ENCODE results near the gene KASH5.
"Not testable (repeated sequence)": the region's sequence is repeated elsewhere in the genome, so short reads cannot be mapped to it uniquely, and the experiment has no call there.

Gene KASH5

GRCh38 chr19:49362929-49363267, 25.2 kb upstream of the KASH5 start:
- no peak for DNase-seq

DNA sequence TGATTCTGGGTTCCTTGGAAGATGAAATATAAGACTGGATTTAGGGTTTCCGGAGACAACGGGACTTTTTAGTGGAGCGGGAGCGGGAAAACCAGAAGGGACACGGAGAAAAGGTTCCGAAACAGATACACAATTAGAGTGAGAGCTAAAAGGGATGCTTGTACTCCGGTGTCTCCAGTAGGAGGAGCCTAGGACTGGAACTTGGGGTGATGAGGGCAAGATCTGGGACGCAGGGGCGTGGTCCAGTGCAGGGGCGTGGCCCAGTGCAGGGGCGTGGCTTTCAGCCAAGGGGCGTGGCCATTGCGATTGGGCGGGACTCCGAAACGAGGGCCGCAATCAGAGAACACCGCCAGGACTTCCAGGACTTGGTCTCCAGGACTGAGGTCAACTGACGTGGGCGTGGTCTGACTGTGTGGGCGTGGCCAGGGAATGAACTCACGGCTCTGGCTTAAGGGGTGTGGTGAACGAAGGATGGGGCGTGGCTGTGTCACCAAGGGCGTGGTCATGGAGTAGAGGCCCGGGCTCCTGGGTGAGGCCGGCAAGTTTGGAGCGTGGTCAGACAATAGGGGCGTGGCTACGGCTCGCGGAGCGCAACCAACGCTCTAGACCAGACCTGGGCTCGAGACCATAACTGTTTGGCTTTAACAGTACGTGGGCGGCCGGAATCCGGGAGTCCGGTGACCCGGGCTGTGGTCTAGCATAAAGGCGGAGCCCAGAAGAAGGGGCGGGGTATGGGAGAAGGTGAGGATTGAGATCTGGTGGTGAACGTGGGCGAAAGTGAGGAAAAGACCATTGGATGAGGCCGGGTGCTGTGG, 24.6 kb upstream of the KASH5 start, which contains the start of gene DKKL1:
DKKL1 (plus strand) TSS at position 610 of the 815 bp plus-strand sequence; CDS start at position 732, 122 bp downstream.
- no peak for DNase-seq

GRCh38 chr19:49364083-49364737, 23.8 kb upstream of the KASH5 start:
- no peak for DNase-seq

- no peak for DNase-seq
Observed at GRCh38 chr19:49366110-49366509, 21.9 kb upstream of the KASH5 start.

GRCh38 chr19:49368711-49369358, 19.2 kb upstream of the KASH5 start:
- no peak for DNase-seq

DNA sequence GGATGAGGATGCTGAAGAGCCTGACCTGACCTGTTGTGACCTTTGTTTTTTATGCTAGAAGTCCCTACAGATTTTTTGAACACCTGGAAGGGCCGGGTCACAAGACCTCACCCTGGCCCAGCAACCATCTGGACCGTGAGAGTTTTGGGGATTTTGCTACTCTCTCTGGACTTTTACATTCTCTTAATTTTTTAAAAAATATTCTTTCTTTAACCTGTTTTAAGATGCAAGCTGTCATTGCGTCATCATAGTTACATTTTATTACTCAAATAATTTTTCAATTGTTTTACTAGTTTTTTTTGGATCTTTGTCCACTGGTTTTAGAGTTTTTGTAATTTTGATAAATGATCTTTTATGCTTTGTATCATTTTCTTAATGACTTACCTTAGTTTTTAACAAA, 16.9 kb upstream of the KASH5 start:
- no peak for DNase-seq

- not testable (repeated sequence) for DNase-seq
Observed at GRCh38 chr19:49373174-49373573, 14.9 kb upstream of the KASH5 start.

- no peak for DNase-seq
Observed at GRCh38 chr19:49374665-49375434, 13.2 kb upstream of the KASH5 start.

DNA sequence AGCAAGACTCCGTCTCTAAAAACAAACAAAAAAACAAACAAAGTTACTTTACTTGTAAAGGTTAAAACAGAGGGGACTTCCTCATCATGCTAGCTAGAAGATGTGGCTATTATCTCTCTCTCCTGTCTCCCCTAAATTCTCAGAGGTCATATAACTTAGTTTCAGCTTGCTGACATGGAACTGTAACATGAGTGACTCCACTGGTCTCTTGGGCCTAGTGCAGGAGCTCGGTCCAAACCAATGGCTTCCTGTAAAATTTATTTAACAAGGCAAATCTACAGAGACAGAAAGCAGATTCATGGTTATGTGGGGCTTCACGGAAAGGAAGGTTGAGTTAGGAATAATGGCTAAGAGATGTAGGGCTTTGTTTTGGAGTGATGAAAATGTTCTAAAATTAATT, 9.5 kb upstream of the KASH5 start:
- DNase-seq = no peak

DNA sequence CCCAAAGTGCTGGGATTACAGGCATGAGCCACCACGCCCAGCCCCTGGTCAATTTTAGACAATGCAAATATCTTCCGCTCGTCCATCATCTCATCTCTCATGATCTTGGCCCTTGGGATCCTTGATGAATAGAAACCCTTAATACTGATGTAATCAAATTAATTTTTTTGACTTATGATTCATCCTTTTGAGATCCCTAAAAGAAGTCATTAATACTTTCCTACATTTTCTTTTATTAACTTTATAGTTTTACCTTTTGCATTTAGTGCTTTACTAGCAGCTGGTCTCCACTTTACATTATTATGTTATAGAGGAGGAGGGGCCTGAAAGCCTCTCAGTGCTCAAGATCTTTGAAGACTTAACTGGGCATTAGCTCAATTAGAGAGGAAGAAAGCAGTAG, 7.7 kb upstream of the KASH5 start:
- DNase-seq = no peak

- DNase-seq = no peak
Observed at GRCh38 chr19:49382639-49383038, 5.4 kb upstream of the KASH5 start.

DNA sequence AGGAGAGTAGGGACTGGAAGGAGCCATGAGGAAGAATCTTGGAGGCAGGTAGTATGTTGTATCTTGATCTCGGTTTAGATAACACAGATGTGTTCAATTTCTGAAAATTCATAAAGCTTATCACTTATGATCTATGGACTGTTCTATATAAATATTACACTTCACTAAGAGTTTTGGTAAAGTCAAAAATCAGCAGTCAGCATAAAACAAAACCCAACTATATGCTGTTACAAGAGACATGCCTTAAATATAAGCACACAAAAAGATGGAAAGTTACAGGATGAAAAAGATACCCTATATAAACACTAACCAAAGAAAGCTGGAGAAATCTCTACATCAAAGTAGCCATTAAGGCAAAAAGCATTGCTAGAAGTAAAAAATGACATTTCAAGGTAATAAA, 4.5 kb upstream of the KASH5 start:
- no peak for DNase-seq

GRCh38 chr19:49389406-49389805, 1.4 kb downstream of the KASH5 start:
- no peak for DNase-seq

DNA sequence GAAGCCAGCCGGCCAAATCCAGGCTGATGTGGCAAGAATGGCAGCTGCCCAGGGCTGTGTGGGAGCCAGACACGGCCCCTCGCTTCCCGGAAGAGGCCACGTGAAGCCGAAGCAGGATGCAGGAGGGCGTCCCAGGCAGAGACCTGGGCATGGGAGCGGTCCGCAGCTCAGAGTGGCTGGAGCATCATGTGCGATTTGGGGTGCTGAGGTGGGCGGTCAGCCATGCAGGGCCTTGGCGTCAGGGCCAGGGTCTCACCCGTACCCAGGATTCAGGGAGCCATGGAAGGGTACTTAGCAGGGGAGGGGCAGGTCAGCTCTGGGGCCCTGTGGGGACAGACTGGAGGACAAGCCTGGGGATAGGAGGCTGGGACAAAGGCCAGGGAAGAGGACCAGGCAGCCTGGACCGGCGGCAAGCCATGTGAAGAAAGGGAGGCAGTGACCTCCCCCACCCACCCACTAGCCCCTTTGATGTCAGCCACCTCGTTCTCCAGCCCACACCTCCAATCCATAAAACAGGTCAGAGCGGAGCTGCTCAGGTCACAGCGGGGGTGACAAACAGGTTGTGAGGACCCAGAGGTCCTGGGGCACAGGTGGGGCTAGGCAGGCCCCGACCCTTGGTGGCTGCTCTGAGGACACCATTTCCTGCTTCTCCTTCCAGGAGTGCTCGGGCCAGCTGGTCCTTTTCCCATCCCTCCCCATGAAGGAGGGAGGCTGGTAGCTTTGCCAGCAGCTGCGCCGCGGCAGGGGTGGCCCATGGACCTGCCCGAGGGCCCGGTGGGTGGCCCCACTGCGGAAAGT, 2.3 kb downstream of the KASH5 start:
- DNase-seq = no peak

GRCh38 chr19:49390929-49391359, 2.9 kb downstream of the KASH5 start:
- no peak for DNase-seq

DNA sequence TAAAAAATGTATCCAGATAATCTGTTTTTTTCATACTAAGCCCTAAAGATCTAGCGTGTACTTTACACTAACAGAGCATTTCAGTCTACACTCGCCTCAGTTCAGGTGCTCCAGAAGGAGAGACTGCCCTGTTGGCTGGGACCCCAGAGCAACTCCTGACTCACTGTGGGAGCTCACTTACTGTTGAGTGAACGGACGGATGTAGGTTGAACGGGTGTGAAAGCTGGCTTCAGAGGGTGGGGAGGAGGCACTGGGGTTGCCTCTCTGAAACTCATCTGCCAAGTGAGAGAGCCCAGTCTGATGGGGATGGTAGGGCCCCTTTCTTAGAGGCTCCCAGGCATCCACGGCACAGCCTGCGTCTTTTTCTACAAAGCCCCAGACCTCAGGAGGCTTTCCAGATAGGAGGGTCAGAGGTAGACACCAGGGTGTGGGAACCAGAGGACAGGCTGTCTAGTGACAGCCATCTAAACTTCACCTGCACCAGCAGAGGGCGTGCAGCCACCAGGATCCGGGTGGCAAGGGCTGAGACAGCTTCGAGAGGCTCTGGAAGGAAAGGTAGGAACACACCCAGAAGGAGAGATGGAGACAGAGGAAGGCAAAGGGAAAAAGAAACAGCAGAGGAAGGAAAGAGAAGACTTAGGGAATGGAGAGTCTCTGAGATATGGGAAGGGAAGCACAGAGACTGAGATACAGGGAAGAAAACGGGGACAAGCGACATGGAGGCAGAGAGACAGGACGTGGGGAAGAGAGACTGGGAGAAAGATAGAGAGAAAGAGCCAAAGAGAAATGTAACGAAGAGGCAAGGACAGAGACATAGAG, 3.7 kb downstream of the KASH5 start:
- DNase-seq = peak; percentile 70

DNA sequence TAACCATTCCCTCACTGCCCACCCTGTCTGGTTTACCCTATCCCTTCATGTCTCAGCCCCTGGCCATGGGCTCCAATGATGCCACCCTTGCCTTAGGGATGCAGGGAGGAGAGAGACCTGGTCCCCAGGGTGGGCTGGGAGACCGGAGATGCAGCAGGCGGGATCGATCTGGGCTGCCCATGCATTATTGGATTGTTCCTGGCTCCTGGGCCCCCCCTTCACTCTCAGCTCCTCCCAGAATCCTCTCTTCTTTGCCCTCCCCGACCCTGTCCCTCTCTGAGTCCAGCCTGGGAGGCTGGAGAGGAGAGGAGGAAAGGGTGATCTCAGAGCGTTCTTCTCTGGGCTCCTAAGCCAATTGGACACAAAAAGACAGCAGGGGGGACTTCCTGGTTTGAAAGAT, 5.8 kb downstream of the KASH5 start:
- DNase-seq = no peak

DNA sequence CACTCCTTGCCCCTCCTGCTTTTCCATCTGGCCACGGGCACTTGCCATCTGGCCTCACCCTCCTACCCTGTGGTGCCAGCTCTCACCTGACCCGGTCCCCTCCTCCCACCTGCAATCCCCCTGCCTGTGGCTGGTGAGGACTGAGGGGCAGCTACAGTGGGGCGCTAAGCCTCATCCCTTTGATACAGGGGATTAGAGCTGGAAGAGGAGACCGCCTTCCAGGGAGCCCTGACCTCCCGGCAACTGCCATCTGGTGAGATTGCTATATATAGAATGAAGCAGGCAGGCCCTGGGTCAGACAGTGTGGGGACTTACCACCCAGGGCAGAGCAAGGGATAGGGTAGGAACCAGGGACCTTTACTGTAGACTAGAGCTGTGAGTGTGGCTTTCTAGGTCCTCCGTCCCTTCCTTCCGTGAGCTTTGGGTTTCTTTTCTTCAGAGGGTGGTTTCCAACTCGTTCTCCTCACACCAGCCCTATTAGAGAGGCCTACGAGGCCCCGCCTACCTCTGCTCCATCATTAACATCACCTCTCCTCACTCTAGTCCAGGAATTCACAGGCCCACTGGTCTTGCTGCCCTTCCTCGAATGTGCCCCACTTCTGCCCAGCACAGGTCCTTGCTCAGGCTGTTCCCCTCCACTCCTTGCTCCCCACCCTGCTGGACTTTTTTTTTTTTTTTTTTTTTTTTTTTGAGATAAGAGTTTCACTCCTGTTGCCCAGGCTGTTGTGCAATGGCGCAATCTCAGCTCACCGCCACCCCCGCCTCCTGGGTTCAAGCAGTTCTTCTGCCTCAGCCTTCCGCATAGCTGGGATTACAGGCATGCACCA, 7.7 kb downstream of the KASH5 start:
- DNase-seq = no peak

- no peak for DNase-seq
Observed at GRCh38 chr19:49396738-49397505, 8.9 kb downstream of the KASH5 start.

Data from NCI-H1105 (cell line).